Loucy (cell line): ENCODE results near the gene GPLD1.

ENCODE experiments used
- H2AFZ ChIP-seq: fragments of 200-600 bp; sonication (generic); 2 replicates; pipeline ENCODE4 v1.6.0; 2016; ENCODE audit warnings: antibody characterized with exemption, mild to moderate bottlenecking, low read length, moderate library complexity
- H3F3A ChIP-seq: fragments of 200-600 bp; 2 replicates; pipeline ENCODE4 v1.6.0; 2016; ENCODE audit warnings: antibody characterized with exemption, low read depth, mild to moderate bottlenecking
- H3K27me3 ChIP-seq: fragments of 200-600 bp; sonication (generic); 2 replicates; pipeline ENCODE4 v1.6.1; 2014; ENCODE audit warnings: low read length, mild to moderate bottlenecking; ENCODE audit not compliant: insufficient read depth, poor library complexity, severe bottlenecking
- H3K36me3 ChIP-seq: fragments of 200-600 bp; sonication (generic); 2 replicates; pipeline ENCODE4 v1.6.1; 2016; ENCODE audit warnings: low read length; ENCODE audit not compliant: insufficient read depth
- H3K4me1 ChIP-seq: fragments of 200-600 bp; sonication (generic); 2 replicates; pipeline ENCODE4 v1.5.1; 2014; ENCODE audit warnings: low read length, mild to moderate bottlenecking; ENCODE audit not compliant: insufficient read depth, poor library complexity, severe bottlenecking
- H3K4me2 ChIP-seq: fragments of 200-600 bp; sonication (generic); 2 replicates; pipeline ENCODE4 v1.6.0; 2014; ENCODE audit warnings: antibody characterized with exemption, low read length, low read depth, mild to moderate bottlenecking; ENCODE audit not compliant: poor library complexity, severe bottlenecking
- H3K4me3 ChIP-seq: fragments of 200-600 bp; sonication (generic); 2 replicates; pipeline ENCODE4 v1.5.1; 2014; ENCODE audit warnings: low read length, mild to moderate bottlenecking, mixed read lengths; ENCODE audit not compliant: poor library complexity, severe bottlenecking
- H3K79me2 ChIP-seq: fragments of 200-600 bp; sonication (generic); 2 replicates; pipeline ENCODE4 v1.6.1; 2014; ENCODE audit warnings: low read length; ENCODE audit not compliant: insufficient read depth
- H3K9ac ChIP-seq: fragments of 200-600 bp; sonication (generic); 2 replicates; pipeline ENCODE4 v1.6.0; 2014; ENCODE audit warnings: mild to moderate bottlenecking, low read depth, low read length, moderate library complexity; ENCODE audit not compliant: poor library complexity, severe bottlenecking
- H3K9me2 ChIP-seq: fragments of 200-600 bp; sonication (generic); replicated peaks from 2 replicates; pipeline ENCODE4 v1.6.1; 2016; ENCODE audit warnings: low read depth, low read length, mixed read lengths
- H3K9me3 ChIP-seq: fragments of 200-600 bp; sonication (generic); 2 replicates; pipeline ENCODE4 v1.6.1; 2014; ENCODE audit warnings: mild to moderate bottlenecking, antibody characterized with exemption, low read length, low read depth; ENCODE audit not compliant: insufficient read depth
- H4K20me1 ChIP-seq: fragments of 200-600 bp; sonication (generic); 2 replicates; pipeline ENCODE4 v1.6.0; 2014; ENCODE audit warnings: antibody characterized with exemption, low read length, mild to moderate bottlenecking; ENCODE audit not compliant: insufficient read depth, poor library complexity, severe bottlenecking
- CTCF ChIP-seq: fragments of 200-600 bp; sonication (generic); conservative IDR thresholded peaks from 2 replicates; pipeline ENCODE4 v1.5.1; 2014; ENCODE audit warnings: mild to moderate bottlenecking, antibody characterized with exemption, low read length
- EZH2phosphoT487 ChIP-seq: fragments of 200-600 bp; IDR thresholded peaks from 2 replicates; pipeline ENCODE4 v1.6.1; 2018; ENCODE audit warnings: antibody characterized with exemption, mild to moderate bottlenecking, moderate library complexity, borderline replicate concordance

GPLD1 gene

DNA sequence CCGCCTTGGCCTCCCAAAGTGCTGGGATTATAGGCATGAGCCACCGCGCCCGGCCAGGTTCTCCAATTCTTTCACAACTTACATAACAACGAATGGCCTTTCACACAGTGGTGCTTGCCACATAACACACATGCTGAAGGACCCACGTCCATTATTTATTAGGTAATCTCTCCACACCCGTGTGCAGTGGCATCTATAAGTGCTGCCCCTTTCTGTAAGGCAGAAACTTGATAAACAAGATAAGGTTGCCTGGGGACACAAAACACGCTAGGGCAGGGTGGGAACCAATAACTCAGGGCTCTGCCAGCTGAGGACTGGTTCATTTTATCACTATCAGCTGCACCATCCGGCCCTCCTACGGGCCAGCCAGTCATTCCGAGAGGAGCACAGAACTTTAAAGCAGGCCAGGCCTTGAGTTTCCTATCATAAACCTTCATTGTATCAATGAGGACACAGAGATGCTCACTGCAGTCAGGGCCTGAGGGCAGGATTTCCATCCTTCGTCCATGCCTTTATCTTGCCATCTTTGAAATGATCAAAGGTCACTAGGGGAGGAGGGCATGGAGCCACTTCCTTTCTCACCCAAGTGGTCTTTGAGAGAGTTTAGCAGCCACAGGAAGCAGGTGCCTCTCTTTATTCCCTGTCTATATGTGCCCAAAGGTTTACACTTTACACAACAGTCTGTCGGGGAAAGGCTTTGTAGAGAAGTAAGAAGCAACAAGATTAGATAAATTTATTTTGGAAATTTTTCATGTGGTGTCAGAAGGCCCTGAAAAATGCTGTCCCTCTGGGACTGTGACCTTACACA is 37.6 kb downstream of the GPLD1 start:
- no peak overlapping the region for H3K9ac ChIP-seq
- H2AFZ ChIP-seq, result no peak overlapping the region
- no peaks in the 10 kb centered on the region for H4K20me1 ChIP-seq
- H3K9me3 ChIP-seq, result no peaks in the 10 kb centered on the region
- H3F3A ChIP-seq, result no peaks in the 10 kb centered on the region
- H3K79me2 ChIP-seq, result no peaks in the 10 kb centered on the region
- H3K4me2 ChIP-seq, result no peak overlapping the region
- no peaks in the 10 kb centered on the region for H3K27me3 ChIP-seq
- no peaks in the 10 kb centered on the region for H3K36me3 ChIP-seq
- H3K9me2 ChIP-seq, result no peaks in the 10 kb centered on the region
- TF ChIP-seq CTCF (no peak), EZH2phosphoT487 (no peak)
- no peak overlapping the region for H3K4me3 ChIP-seq
- peaks cover 8% of the 10 kb centered on the region for H3K4me1 ChIP-seq

GRCh38 chr6:24448828-24449525 is 40.4 kb downstream of the GPLD1 start:
- no peak overlapping the region for H3K4me2 ChIP-seq
- no peaks in the 10 kb centered on the region for H3K36me3 ChIP-seq
- H3K27me3 ChIP-seq, result no peaks in the 10 kb centered on the region
- H3K9me3 ChIP-seq, result no peaks in the 10 kb centered on the region
- no peaks in the 10 kb centered on the region for H3K79me2 ChIP-seq
- no peaks in the 10 kb centered on the region for H4K20me1 ChIP-seq
- no peaks in the 10 kb centered on the region for H3F3A ChIP-seq
- H3K9me2 ChIP-seq, result no peaks in the 10 kb centered on the region
- TF ChIP-seq CTCF, result no peak
- TF ChIP-seq EZH2phosphoT487, result no peak
- no peak overlapping the region for H3K4me3 ChIP-seq
- peaks cover 8% of the 10 kb centered on the region for H3K4me1 ChIP-seq
- no peak overlapping the region for H3K9ac ChIP-seq
- H2AFZ ChIP-seq, result no peak overlapping the region

- TF ChIP-seq CTCF, result no peak
- no peak for TF ChIP-seq EZH2phosphoT487
- no peak overlapping the region for H3K9ac ChIP-seq
- no peaks in the 10 kb centered on the region for H3K36me3 ChIP-seq
- H3K79me2 ChIP-seq, result no peaks in the 10 kb centered on the region
- no peaks in the 10 kb centered on the region for H3K27me3 ChIP-seq
- H3K4me3 ChIP-seq, result no peak overlapping the region
- no peaks in the 10 kb centered on the region for H3F3A ChIP-seq
- H3K4me2 ChIP-seq, result no peak overlapping the region
- no peaks in the 10 kb centered on the region for H3K9me3 ChIP-seq
- peaks cover 8% of the 10 kb centered on the region for H3K4me1 ChIP-seq
- no peaks in the 10 kb centered on the region for H3K9me2 ChIP-seq
- no peak overlapping the region for H2AFZ ChIP-seq
- no peaks in the 10 kb centered on the region for H4K20me1 ChIP-seq
Measured at GRCh38 chr6:24448396-24448795, 41.0 kb downstream of the GPLD1 start.
